ENCODE data around the gene MTHFD1L.

Gene MTHFD1L

DNA sequence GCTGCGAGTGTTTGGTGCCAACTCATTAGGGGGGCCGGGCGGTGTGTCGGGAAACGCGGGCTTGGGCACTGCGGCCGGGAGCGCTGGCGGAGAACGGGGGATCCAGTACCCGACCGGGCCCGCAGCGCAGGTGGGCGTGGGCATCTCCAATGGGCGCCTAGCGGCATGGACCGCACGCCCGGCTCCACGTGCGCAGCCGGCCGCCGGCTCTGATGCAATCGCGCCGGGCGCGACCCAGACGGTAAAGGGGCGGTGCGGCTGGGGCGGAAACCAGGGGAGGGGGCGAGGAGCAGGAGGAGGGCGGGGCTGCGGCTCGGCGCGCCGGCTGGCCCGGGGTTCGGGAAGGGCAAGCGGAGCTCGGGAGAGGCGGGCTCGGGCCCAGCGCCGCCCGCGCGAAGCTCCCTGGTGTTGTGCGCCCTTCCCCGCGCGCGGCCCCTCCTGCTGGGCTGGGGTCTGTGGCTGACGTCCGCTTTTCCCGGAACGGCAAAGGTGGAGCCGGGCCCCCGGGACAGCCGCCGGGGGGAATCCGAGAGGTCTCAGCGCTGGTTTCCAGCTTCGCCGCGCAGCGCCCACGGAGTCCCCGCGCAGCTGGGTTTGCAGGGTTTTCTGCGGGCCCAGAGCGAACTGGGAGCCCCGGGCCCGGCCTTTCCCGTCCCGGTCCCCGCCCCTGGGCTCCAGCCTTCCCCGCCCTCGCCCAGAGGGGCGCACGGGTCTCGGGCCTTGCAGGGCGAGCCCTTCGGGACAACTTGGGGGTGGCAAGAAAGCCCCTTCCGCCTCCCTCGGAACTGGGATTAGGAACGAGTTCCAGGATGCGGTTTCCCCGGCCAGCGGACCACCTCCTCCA, 867 bp downstream of the MTHFD1L start:
- peak; percentile 82 for DNase-seq (ENCODE audit: low spot score)

GRCh38 chr6:150866991-150867501, 1.5 kb downstream of the MTHFD1L start:
- no peak for DNase-seq (ENCODE audit: low spot score)

GRCh38 chr6:150868759-150869158, 3.3 kb downstream of the MTHFD1L start:
- no peak for DNase-seq (ENCODE audit: low spot score)

DNA sequence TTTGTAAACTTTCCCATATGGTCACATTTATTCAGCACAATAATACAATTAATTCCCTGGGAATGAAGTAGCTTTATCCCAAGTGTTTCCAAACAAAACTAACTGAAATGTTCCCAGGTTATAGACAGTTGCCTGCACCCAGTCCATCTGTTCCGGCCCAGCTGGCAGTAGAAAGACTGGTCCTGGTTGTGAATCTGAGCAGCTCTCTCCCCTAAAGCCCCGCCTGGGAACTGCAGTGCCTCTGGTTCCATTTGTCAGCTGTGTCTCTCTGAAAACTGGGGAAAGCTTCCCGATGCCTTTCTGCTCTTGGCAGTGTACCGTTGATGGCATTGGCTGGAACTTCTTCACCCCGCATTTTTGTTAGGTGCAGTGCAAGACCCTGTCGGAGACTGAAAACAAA, 8.7 kb downstream of the MTHFD1L start:
- peak; percentile 61 for DNase-seq (ENCODE audit: low spot score)

DNA sequence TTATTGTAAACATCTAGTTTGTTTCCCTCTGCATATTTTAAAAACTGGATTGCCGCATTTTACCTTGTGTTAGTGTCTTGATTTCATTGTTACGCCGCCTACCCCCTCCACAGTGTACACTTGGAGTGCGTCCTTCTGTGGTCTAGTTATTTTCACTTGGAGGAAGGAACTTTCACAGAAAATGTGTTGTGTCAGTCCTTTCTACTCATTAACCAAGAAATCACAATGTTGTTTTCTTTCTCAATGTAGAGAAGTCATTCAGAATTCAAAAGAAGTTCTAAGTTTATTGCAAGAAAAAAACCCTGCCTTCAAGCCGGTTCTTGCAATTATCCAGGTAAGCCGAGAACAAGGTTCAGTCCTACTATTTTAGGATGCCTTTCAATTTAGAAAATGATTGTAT, 10.3 kb downstream of the MTHFD1L start:
- DNase-seq (ENCODE audit: low spot score), result no peak

DNA sequence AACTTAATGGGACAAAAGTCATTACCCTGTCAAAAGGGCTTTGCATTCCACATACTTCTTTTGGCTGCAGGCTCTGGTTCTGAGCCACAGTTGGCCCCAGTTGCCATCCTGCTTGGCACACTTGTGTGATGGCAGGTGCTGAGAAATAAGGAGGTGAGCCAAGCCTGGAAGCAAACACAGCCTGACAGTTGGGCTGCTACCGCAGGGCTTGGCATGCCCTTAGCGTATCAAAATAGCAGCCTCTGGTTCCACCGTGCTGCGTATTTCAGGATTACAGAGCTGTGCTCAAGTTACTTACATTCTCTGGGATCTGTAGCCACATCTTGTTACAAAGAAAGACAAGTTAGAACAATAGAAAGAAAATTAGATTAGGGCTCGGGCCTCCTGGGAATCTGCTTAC, 11.1 kb downstream of the MTHFD1L start:
- peak; percentile 72 for DNase-seq (ENCODE audit: low spot score)

DNA sequence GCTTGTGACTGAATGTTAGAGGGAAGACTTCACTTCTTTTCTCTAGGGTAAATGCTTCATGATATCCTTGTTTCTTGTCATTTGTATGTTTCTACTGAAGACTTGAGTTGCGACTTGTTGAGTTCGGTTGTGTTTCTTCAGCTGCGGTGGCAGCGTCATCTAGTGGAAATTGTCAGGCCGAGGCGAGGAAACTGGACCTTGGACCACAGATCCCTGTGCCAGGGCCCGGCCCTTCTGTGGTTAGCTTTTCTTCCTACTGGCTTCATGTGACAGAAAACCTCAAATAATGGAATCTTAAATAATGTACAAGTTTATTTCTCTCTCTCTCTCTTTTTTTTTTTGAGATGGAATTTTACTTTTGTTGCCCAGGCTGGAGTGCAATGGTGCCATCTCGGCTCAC, 12.4 kb downstream of the MTHFD1L start:
- no peak for DNase-seq (ENCODE audit: low spot score)

- no peak for DNase-seq (ENCODE audit: low spot score)
These were observed 13.1 kb downstream of the MTHFD1L start for GRCh38 chr6:150878347-150879213.

DNA sequence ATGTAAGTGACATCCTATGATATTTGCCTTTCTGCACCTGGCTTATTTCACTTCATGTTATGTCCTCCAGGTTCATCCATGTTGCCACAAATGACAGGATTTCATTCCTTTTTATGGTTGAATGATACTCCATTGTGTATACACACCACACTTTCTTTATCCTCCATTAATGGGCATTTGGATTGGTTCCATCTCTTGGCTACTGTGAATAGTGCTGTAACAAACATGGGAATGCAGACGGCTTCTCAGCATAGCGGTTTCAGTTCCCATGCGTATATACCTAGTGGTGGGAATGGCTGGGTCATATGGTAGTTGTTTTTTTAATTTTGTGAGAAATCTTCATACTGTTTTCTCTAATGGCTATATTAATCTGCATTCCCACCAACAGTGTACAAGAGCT, 14.8 kb downstream of the MTHFD1L start:
- no peak for DNase-seq (ENCODE audit: low spot score)

DNA sequence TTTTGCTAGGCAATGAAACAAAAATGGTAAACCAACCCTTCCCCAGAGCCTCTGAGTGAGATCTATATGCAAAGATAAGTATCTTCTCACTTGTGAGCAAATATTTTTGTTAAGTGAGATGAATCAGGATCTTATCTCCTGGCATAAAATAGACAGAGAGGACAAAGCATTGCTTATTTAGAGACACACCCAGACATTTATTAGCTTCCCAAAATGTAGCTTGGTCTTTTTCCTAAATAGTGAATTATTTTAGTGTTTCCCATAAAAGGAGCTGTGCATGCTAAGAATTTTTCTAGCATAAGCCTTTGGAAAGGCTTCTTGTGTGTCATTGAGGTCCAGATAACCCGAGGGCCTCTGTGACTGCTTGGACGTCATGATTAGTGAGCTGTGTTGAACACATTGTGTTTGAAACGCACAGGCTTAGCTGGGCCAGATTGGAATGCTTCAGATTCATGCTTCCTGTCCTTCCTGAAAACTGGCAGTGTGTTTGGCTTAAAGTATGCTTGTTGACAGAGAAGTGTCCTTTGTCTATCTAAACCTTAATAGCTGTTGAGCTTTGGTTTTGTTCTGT, 16.5 kb downstream of the MTHFD1L start:
- peak; percentile 49 for DNase-seq (ENCODE audit: low spot score)

DNA sequence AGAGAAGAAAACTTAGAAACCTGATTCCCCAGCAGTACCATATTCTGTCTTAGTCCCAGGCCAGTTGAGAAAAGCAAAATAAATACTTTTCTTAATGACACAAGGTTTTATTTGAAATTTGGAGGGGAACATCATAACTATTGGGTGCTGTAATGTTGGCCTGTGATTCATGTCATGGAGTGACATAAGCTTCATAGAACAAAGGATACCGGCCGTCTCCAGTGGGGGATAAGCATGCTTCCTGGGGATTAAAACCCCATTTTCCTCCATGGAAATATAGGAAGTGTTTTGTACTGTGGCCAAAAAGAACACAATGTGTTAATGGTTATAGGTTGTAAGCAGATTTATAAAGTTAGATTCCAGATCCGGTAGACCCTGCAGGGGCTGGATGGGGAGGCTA, 18.0 kb downstream of the MTHFD1L start:
- no peak for DNase-seq (ENCODE audit: low spot score)

DNA sequence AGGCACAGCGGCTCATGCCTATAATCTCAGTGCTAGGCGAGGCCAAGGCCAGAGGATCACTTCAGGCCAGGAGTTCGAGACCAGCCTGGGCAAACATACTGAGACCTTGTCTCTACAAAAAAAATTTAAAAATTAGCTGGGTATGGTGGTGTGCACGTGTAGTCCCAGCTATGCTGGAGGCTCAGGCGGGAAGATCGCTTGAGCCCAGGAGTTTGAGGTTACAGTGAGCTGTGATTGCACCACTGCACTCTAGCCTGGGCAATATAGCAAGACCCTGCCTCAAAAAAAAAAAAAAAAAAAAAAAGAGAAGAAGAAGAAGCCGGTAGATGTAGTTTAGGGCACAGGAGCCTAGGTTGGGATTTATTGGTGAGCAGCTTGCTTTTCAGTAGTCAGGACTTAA, 20.7 kb downstream of the MTHFD1L start:
- no peak for DNase-seq (ENCODE audit: low spot score)

DNA sequence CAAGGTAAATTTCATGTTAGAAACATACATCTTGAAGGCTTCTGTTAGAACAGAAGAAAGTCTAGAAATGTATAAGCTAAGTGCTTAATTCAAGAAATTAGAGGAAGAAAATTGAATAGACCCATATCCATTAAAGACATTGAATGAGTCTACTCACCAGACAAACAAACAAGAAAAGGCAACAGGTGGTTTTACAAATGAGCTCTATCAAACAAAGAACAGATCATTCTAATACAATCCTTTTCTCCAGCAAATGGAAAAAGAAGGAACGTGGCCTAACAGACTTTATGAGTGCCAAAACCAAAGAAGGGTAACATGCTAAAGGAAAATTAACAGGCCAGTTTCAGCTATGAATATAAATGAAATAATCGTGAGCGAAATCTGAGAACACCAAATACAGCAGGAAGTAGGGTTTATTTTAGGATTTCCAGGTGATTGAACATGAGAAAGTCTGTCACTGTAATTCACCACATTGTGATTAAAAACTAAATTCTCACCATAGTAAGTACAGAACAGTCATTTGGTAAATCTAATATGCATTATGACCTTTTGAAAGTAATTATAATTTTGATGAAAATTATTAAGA, 22.6 kb downstream of the MTHFD1L start:
- no peak for DNase-seq (ENCODE audit: low spot score)

- DNase-seq (ENCODE audit: low spot score), result no peak
These were observed 24.8 kb downstream of the MTHFD1L start for GRCh38 chr6:150890346-150890745.

- DNase-seq (ENCODE audit: low spot score), result peak; percentile 87
These were observed 26.5 kb downstream of the MTHFD1L start for GRCh38 chr6:150891888-150892485.

DNA sequence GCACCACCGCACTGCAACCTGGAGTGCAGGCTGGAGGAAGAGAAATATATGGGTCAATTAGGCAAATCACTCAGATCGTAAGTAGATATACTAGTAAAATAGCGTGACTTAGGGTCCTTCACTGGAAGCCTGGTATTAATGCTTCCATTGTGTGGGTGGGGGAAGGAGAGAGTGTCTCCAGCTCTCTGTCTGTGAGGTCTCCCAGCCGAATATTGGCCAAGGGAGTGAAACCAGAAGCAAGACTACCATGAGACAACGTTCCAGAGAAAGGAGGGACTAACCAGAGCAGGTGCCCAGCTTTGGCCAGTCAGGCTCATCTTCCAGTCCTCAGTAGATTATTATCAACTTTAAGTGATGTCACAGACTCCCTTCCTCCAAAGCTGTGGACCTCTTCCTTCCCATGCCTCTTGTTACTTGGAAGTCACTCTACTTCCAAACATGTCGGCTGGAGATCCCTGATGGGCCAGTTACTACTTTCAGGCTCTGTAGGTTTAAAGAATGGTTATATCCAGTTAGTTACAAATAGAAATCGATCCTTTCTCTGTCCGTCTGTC, 28.8 kb downstream of the MTHFD1L start:
- no peak for DNase-seq (ENCODE audit: low spot score)

GRCh38 chr6:150894935-150895552, 29.5 kb downstream of the MTHFD1L start:
- no peak for DNase-seq (ENCODE audit: low spot score)

DNA sequence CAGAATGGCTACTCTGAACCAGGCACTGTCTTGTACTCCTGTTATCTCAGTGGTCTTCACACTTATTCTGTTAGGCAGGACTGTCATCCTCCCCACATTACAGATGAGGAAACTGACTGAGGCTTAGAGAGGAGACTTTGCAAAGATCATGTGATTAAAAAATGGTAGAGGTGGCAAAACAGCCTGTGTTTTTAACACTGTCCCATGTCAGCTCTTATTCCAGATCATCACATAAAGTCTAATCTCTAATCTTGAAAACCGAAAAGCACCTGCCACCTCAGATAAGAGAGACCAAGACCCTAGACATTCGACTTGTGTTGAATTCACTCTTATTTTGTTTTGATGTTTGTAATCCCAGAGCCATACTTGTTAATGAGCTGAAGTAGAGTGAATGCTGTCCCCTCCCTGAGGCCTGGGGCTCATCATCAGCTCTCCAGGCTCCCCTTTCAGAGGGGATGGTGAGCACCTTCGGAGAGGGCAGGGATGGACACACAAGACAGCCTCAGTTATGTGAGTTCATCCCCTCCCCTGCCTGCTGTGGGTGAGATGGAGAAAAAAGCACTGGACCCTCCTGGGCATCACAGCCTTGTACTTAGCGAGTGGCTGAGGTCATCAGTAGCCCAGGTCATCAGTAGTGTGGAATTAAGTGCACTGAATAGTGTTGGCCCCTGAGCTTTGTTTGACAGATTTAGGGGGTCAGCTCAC, 30.6 kb downstream of the MTHFD1L start:
- no peak for DNase-seq (ENCODE audit: low spot score)

GRCh38 chr6:150897400-150897943, 32.0 kb downstream of the MTHFD1L start:
- no peak for DNase-seq (ENCODE audit: low spot score)

All from Ammon's horn (tissue), 1 donor.